ENCODE measurements around the gene MYH16.
"Not testable (repeated sequence)": the region's sequence is repeated elsewhere in the genome, so short reads cannot be mapped to it uniquely, and the experiment has no call there.

DNA sequence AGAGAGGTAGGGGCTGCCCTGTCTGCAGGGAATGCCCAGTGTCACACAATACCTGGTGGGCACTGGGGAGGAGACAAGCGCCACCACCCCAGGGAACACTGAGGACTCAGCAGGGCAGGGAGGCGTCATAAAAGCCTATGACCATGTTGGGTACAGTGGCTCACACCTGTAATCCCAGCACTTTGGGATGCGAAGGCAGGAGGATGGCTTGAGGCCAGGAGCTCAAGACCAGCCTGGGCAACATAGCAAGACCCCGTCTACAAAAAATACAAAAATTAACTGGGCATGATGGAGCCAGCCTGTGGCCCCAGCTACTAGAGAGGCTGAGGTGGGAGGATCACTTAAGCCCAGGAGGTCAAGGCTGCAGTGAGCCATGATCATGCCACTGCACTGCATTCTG, 11.5 kb downstream of the MYH16 start:
- TF ChIP-seq ZNF274 (IDR thresholded peaks at IDR 0.05; ENCODE audit: low read depth, low read length); YY1 (IDR thresholded peaks at IDR 0.05; ENCODE audit: insufficient read depth, insufficient read length); SUZ12 (IDR thresholded peaks at IDR 0.05; ENCODE audit: extremely low read depth, insufficient read depth, insufficient read length): not testable (repeated sequence)
